Ramos (cell line): Measurements from ENCODE around the gene NXN.
"Not testable (repeated sequence)": the region's sequence is repeated elsewhere in the genome, so short reads cannot be mapped to it uniquely, and the experiment has no call there.

Source experiments
- in situ Hi-C: fragments of 300-500 bp; cut with MboI; formaldehyde crosslinking; loops from one replicate; pipeline ENCODE4 v1.14.3; 2022; ENCODE audit warnings: low sequenced_read_pairs; ENCODE audit not compliant: unreplicated experiment

NXN gene

GRCh38 chr17:900336-900934 lies 79.1 kb downstream of the NXN start:
- in situ Hi-C loops = no loop called here

- in situ Hi-C loops = no loop called here
Observed at GRCh38 chr17:897970-898619, 81.5 kb downstream of the NXN start.

- in situ Hi-C loops = no loop called here
Observed at GRCh38 chr17:896953-897661, 82.5 kb downstream of the NXN start.

- in situ Hi-C loops = no loop called here
Observed at GRCh38 chr17:896454-896853, 83.1 kb downstream of the NXN start.

GRCh38 chr17:892958-893357 lies 86.6 kb downstream of the NXN start:
- in situ Hi-C loops = no loop called here

- in situ Hi-C loops = no loop called here
Observed at GRCh38 chr17:888998-889441, 90.6 kb downstream of the NXN start.

GRCh38 chr17:887551-888209 lies 91.9 kb downstream of the NXN start:
- in situ Hi-C loops = no loop called here

- in situ Hi-C loops = no loop called here
Observed at GRCh38 chr17:885971-886571, 93.5 kb downstream of the NXN start.

- in situ Hi-C loops = no loop called here
Observed at GRCh38 chr17:883586-883962, 96.0 kb downstream of the NXN start.

- in situ Hi-C loops = no loop called here
Observed at GRCh38 chr17:882827-883585, 96.6 kb downstream of the NXN start.

GRCh38 chr17:881778-882177 lies 97.8 kb downstream of the NXN start:
- in situ Hi-C loops = no loop called here

GRCh38 chr17:880443-881269 lies 98.9 kb downstream of the NXN start:
- in situ Hi-C loops = no loop called here

GRCh38 chr17:879546-880442 lies 99.8 kb downstream of the NXN start:
- in situ Hi-C loops = no loop called here

- in situ Hi-C loops = no loop called here
Observed at GRCh38 chr17:877630-878029, 101.9 kb downstream of the NXN start.

GRCh38 chr17:876272-876671 lies 103.3 kb downstream of the NXN start:
- in situ Hi-C loops = no loop called here

GRCh38 chr17:874590-874989 lies 105.0 kb downstream of the NXN start:
- in situ Hi-C loops = not testable (repeated sequence)

GRCh38 chr17:872855-873254 lies 106.7 kb downstream of the NXN start:
- in situ Hi-C loops = no loop called here
